Spleen (tissue), 11 donors: ENCODE results near the gene C6orf132. TPM values are rescaled to one million over a fixed set of nuclear protein-coding genes. Genes with fewer than 3 reads are reported as not detected.

Experiments used
- DNase-seq: peaks from one replicate; pipeline ENCODE4 v3.0.0-alpha.2; 2020
- H3K27ac ChIP-seq, 8 donors: fragments of 200-600 bp; sonication (generic) in 7 of 8; 1 replicate in 4 of 8; 2 replicates in 4 of 8; pipeline versions ENCODE4 v1.5.0 to v1.8.0; 2016 to 2021; ENCODE audit warnings: inconsistent platforms in 4 of 8, mild to moderate bottlenecking in 4 of 8, moderate library complexity in 1 of 8
- H3K27me3 ChIP-seq, 7 donors: fragments of 200-600 bp; sonication (generic) in 6 of 7; replicated peaks in 1 of 7; 1 replicate in 4 of 7; 2 replicates in 3 of 7; pipeline versions ENCODE4 v1.5.0 to v1.8.0; 2016 to 2021; ENCODE audit warnings: inconsistent platforms in 3 of 7, mild to moderate bottlenecking in 1 of 7
- H3K36me3 ChIP-seq, 6 donors: fragments of 200-600 bp; sonication (generic) in 5 of 6; 1 replicate in 4 of 6; 2 replicates in 2 of 6; pipeline versions ENCODE4 v1.5.0 to v1.8.0; 2016 to 2021; ENCODE audit warnings: inconsistent platforms in 2 of 6
- H3K4me1 ChIP-seq, 6 donors: fragments of 200-600 bp; sonication (generic) in 5 of 6; 1 replicate in 3 of 6; 2 replicates in 3 of 6; pipeline versions ENCODE4 v1.5.0 to v1.8.0; 2016 to 2021; ENCODE audit warnings: inconsistent platforms in 3 of 6
- H3K4me3 ChIP-seq, 8 donors: fragments of 200-600 bp; sonication (generic) in 7 of 8; 1 replicate in 4 of 8; 2 replicates in 4 of 8; pipeline versions ENCODE4 v1.5.0 to v1.8.0; 2016 to 2021; ENCODE audit warnings: inconsistent platforms in 4 of 8, mild to moderate bottlenecking in 4 of 8, moderate library complexity in 2 of 8
- H3K9me3 ChIP-seq, 8 donors: fragments of 200-600 bp; sonication (generic) in 7 of 8; 1 replicate in 4 of 8; 2 replicates in 4 of 8; pipeline versions ENCODE4 v1.5.0 to v1.8.0; 2016 to 2021; ENCODE audit warnings: inconsistent platforms in 4 of 8
- POLR2A ChIP-seq, 3 donors: fragments of 450-650 bp; IDR thresholded peaks; one replicate each; pipeline ENCODE4 v1.5.1; 2017; ENCODE audit warnings: antibody characterized with exemption in 3 of 3, mild to moderate bottlenecking in 1 of 3
- POLR2AphosphoS5 ChIP-seq, 3 donors: sonication (generic); formaldehyde crosslinking; IDR thresholded peaks; one replicate each; pipeline ENCODE4 v1.5.1; 2017; ENCODE audit warnings: antibody characterized with exemption in 3 of 3
- WGBS, 5 donors: extraction: QIAGEN DNeasy Blood & Tissue Kit in 3 of 5; methylation state at CpG; one replicate each; pipeline versions ENCODE4 v1.1.5 to v1.1.7; 2013 to 2018; 5-methylcytosine and 5-hydroxymethylcytosine counted together
- intact Hi-C: fragments of 100-400 bp; cut with DNase I; formaldehyde crosslinking; loops from one replicate; pipeline ENCODE4 v1.15.0; 2023; ENCODE audit warnings: low total_unique reads
- polyA plus RNA-seq, 3 donors: library from polyadenylated mRNA; stranded (reverse); fragments of 200-250 nt; gene quantifications; one replicate each; pipeline ENCODE4 v1.2.1, GENCODE V29; 2013
- total RNA-seq, 7 donors: library from RNA; depleted of rRNA in 3 of 7; stranded (reverse); fragments of >200 nt in 3 of 7; fragmentation: NEBNext Ultra II Directional in 4 of 7; extraction: Animal tissue kit (Norgen Biotek cat#: 25700) in 4 of 7; gene quantifications; one replicate each; pipeline versions ENCODE4 v1.1.0 to v1.2.1, GENCODE V29; 2016 to 2021
- TF ChIP-seq, protein P1 (sequence below), 11 experiments: fragments of 200-600 bp in 7 of 11; fragments of 450-650 bp in 4 of 11; sonication (generic) in 4 of 11; IDR thresholded peaks in 8 of 11; conservative IDR thresholded peaks in 3 of 11; 1 replicate in 7 of 11; 2 replicates in 4 of 11; pipeline versions ENCODE4 v1.4.0 to v1.8.0; 2016 to 2021; ENCODE audit warnings: antibody characterized with exemption in 11 of 11, inconsistent platforms in 4 of 11, mild to moderate bottlenecking in 1 of 11
- donor health status: healthy with polysubstance abuse.
- donor health status: DM: no; HTN: no; CAD: no; lungs with moderate emphysema.
- donor health status: DM: no; HTN: no; CAD: no.
- donor health status: Bipolar disorder and iron deficiency.
- donor health status: healthy.
- donor health status: DM: no; HTN: no; CAD: no.
- donor health status: DM: yes; HTN: yes; CAD: no.

The C6orf132 gene
- total and polyA plus RNA-seq, 10 donors: 0.05 to 0.27 (median 0.13) TPM; not detected in 3

DNA sequence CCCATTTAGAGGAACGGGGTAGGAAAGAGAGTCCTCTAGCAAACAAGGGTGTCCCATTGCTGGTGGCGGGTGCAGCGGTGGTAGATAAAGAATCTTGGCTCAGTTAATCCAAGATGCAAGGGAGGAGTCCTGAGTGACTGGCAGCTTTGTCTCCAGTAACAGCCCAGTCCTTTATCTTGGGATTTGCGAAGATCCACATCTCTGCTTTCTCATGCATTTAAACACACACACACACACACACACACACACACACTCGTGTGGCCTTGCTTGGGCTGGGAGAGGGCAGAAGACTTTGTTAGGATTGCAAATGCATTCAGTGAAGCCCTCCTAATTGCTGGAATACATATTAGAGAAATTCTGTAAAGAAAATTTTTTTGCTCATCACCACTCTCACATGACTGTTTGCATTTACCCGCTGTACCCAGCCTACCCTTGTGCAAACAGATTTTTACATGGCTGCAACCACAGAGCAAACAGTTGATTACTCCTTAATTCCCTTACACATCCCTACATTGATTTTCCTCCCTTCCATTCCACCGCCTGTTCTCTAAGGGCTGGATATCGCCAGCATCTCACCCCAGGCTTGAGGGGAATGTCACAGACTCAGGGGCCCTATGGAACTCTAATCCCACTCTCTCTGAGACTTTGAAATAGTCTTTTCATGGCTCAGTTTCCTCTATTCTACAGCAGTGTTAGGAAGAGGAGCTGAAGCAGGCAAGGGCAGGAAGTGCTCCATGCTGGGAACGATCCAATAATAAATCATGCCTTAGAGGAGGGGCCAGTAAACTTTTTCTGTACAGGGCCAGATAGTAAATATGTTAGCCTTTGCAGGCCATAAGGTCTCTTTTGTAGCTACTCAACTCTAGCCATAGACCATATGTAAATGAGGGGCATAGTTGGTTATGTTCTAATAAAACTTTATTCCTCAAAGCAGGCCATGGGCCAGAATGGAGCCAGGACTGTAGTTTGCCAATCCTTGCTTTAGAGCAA is 3.5 kb downstream of the C6orf132 start:
- 79 to 85% (median 83%) methylated on average over 9 of the region's 9 CpGs for WGBS, 5 donors
- H3K36me3 ChIP-seq: no peaks in the 10 kb centered on the region
- no peak overlapping the region for H3K27ac ChIP-seq
- intact Hi-C loops: no loop called here
- H3K4me3 ChIP-seq: no peak overlapping the region
- H3K27me3 ChIP-seq: peaks cover 0 to 34% (median 28%) of the 10 kb centered on the region in 7 donors
- H3K9me3 ChIP-seq: no peaks in the 10 kb centered on the region
- peaks cover 0 to 26% (median 16%) of the 10 kb centered on the region in 6 donors for H3K4me1 ChIP-seq
- TF ChIP-seq, protein P1, sequence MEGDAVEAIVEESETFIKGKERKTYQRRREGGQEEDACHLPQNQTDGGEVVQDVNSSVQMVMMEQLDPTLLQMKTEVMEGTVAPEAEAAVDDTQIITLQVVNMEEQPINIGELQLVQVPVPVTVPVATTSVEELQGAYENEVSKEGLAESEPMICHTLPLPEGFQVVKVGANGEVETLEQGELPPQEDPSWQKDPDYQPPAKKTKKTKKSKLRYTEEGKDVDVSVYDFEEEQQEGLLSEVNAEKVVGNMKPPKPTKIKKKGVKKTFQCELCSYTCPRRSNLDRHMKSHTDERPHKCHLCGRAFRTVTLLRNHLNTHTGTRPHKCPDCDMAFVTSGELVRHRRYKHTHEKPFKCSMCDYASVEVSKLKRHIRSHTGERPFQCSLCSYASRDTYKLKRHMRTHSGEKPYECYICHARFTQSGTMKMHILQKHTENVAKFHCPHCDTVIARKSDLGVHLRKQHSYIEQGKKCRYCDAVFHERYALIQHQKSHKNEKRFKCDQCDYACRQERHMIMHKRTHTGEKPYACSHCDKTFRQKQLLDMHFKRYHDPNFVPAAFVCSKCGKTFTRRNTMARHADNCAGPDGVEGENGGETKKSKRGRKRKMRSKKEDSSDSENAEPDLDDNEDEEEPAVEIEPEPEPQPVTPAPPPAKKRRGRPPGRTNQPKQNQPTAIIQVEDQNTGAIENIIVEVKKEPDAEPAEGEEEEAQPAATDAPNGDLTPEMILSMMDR (IDR thresholded peaks at IDR 0.05 in 8 of 11, conservative IDR thresholded peaks at IDR 0.05 in 3 of 11): no peak
- TF ChIP-seq POLR2AphosphoS5 (IDR thresholded peaks at IDR 0.05) (no peak), POLR2A (IDR thresholded peaks at IDR 0.05) (no peak)
- no peak for DNase-seq

DNA sequence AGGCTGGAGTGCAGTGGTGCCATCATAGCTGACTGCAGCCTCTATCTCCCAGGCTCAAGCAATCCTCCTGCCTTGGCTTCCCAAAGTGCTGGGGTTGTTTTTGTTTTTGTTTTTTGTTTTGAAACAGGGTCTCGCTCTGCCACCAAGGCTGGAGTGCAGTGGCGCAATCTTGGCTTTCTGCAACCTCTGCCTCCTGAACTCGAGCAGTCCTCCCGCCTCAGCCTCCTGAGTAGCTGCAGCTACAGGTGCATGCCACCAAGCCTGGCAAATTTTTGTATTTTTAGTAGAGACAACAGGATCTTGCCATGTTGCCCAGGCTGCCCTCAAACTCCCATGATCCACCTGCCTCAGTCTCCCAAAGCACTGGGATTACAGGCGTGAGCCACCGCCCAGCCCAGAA is 4.2 kb downstream of the C6orf132 start:
- Histone ChIP-seq H3K27ac (no peak overlapping the region), H3K4me3 (no peak overlapping the region), H3K4me1 (peaks cover 0 to 26% (median 16%) of the 10 kb centered on the region in 6 donors), H3K36me3 (no peaks in the 10 kb centered on the region), H3K9me3 (no peaks in the 10 kb centered on the region), H3K27me3 (peaks cover 0 to 26% (median 21%) of the 10 kb centered on the region in 7 donors)
- DNase-seq: no peak
- 84 to 95% (median 91%) methylated on average over 6 of the region's 6 CpGs for WGBS, 5 donors
- intact Hi-C loops: no loop called here
- TF ChIP-seq, protein P1 (IDR thresholded peaks at IDR 0.05 in 8 of 11, conservative IDR thresholded peaks at IDR 0.05 in 3 of 11): no peak
- TF ChIP-seq POLR2A (IDR thresholded peaks at IDR 0.05) (no peak), POLR2AphosphoS5 (IDR thresholded peaks at IDR 0.05) (no peak)

DNA sequence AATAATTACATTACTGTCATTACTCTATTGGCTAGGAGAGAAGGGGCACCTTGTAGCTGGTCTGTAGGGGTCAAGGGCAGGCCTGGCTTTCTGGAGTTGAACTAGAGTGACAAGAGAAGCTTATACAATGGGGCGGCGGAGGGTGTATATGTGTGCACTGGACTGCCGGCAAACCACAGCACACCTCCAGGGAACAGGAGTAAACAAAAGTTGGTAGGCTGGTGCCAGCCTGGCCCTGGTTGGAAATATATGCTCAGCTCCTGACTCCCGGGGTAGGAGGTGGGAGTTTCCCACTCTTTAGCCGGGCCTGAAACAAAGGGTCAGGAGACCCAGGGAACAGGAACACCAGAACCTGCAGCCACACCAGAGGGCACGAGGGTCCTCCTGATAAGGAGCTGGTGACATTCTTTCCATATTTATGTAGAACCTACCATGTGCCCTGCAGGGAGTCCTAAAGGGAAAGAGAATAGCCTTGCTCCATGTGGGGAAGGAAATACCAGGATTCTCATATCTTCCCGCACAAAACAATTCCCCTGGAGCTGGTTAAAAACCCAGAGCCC is 5.1 kb downstream of the C6orf132 start:
- no peak for DNase-seq
- 70 to 81% (median 79%) methylated on average over 7 of the region's 7 CpGs for WGBS, 5 donors

More for the DNA sequence above, 5.1 kb downstream of the C6orf132 start:
- H3K4me1 ChIP-seq: peaks cover 0 to 17% (median 9%) of the 10 kb centered on the region in 6 donors
- intact Hi-C loops: no loop called here
- TF ChIP-seq, protein P1 (IDR thresholded peaks at IDR 0.05 in 8 of 11, conservative IDR thresholded peaks at IDR 0.05 in 3 of 11): no peak
- TF ChIP-seq POLR2A (IDR thresholded peaks at IDR 0.05): no peak
- H3K27ac ChIP-seq: no peak overlapping the region
- no peaks in the 10 kb centered on the region for H3K36me3 ChIP-seq
- no peaks in the 10 kb centered on the region for H3K9me3 ChIP-seq
- H3K4me3 ChIP-seq: no peak overlapping the region
- peaks cover 0 to 17% (median 11%) of the 10 kb centered on the region in 7 donors for H3K27me3 ChIP-seq
